Aorta (tissue), 5 donors: ENCODE measurements around the gene OMA1. TPM values are rescaled to one million over a fixed set of nuclear protein-coding genes. Genes with fewer than 3 reads are reported as not detected.
A peak's percentile ranks its signal among the peaks of the same experiment; 100 is the strongest.

Source experiments
- ATAC-seq: fragments of 200-7000 bp; cut with Tn5 transposase; one replicate; pipeline ENCODE4 v1.9.1; 2022; ENCODE audit warnings: moderate library complexity; ENCODE audit not compliant: low FRiP score
- DNase-seq, 2 donors: peaks; one replicate each; pipeline ENCODE4 v3.0.0-alpha.2; 2020
- H3K27ac ChIP-seq, 2 donors: one replicate each; pipeline ENCODE4 v1.5.1; 2013; ENCODE audit warnings: low read length in 2 of 2, mild to moderate bottlenecking in 2 of 2, moderate library complexity in 2 of 2, control low read depth in 1 of 2, inconsistent platforms in 1 of 2, low read depth in 1 of 2
- H3K27me3 ChIP-seq, 2 donors: one replicate each; pipeline ENCODE4 v1.6.1; 2013; ENCODE audit warnings: control low read depth in 1 of 2, low read length in 1 of 2, mild to moderate bottlenecking in 1 of 2, moderate library complexity in 1 of 2; ENCODE audit not compliant: insufficient read depth in 2 of 2, control insufficient read depth in 1 of 2
- H3K36me3 ChIP-seq, 2 donors: one replicate each; pipeline ENCODE4 v1.6.1; 2013; ENCODE audit warnings: control low read depth in 1 of 2, low read length in 1 of 2, mild to moderate bottlenecking in 1 of 2; ENCODE audit not compliant: insufficient read depth in 2 of 2, control insufficient read depth in 1 of 2
- H3K4me1 ChIP-seq, 2 donors: one replicate each; pipeline ENCODE4 v1.6.1; 2013; ENCODE audit warnings: low read length in 2 of 2, control low read depth in 1 of 2, mild to moderate bottlenecking in 1 of 2, moderate library complexity in 1 of 2; ENCODE audit not compliant: insufficient read depth in 2 of 2, control insufficient read depth in 1 of 2
- H3K4me3 ChIP-seq, 2 donors: one replicate each; pipeline ENCODE4 v1.5.1; 2013; ENCODE audit warnings: low read length in 2 of 2, control low read depth in 1 of 2, mild to moderate bottlenecking in 1 of 2
- H3K9me3 ChIP-seq: one replicate; pipeline ENCODE4 v1.6.1; 2013; ENCODE audit warnings: mild to moderate bottlenecking, low read length; ENCODE audit not compliant: control insufficient read depth
- WGBS, 2 donors: extraction: QIAGEN DNeasy Blood & Tissue Kit; methylation state at CpG; one replicate each; pipeline ENCODE4 v1.1.7; 2013; 5-methylcytosine and 5-hydroxymethylcytosine counted together
- intact Hi-C, 2 donors: fragments of 100-400 bp; cut with DNase I; formaldehyde crosslinking; loops; one replicate each; pipeline versions ENCODE4 v1.14.2 to v1.15.0; 2022
- polyA plus RNA-seq, 2 donors: library from polyadenylated mRNA; stranded (reverse); fragments of 200-250 nt; gene quantifications; one replicate each; pipeline ENCODE4 v1.2.3, GENCODE V29; 2013
- total RNA-seq, 2 donors: library from RNA; stranded (reverse); fragmentation: NEBNext Ultra II Directional; extraction: Animal tissue kit (Norgen Biotek cat#: 25700); gene quantifications; one replicate each; pipeline ENCODE4 v1.2.1, GENCODE V29; 2021
- donor health status: healthy with polysubstance abuse.
- donor health status: Bipolar disorder and iron deficiency.
- donor health status: DM: no; HTN: no; CAD: no.
- donor health status: DM: no; HTN: no; CAD: no.
- donor health status: DM: yes; HTN: yes; CAD: no.

OMA1 gene
- total and polyA plus RNA-seq, 4 donors = 2.5 to 22.0 (median 10.6) TPM

- 69 to 76% methylated on average over 3 of the region's 3 CpGs for WGBS, 2 donors
- Histone ChIP-seq H3K4me1 (no peaks in the 10 kb centered on the region), H3K4me3 (no peak overlapping the region), H3K27ac (no peak overlapping the region), H3K9me3 (no peaks in the 10 kb centered on the region), H3K27me3 (no peaks in the 10 kb centered on the region), H3K36me3 (peaks cover 0 to 1% of the 10 kb centered on the region in 2 donors)
- DNase-seq = no peak
- no peak for ATAC-seq
- intact Hi-C loops = no loop called here
Observed at GRCh38 chr1:58524353-58524945, 22.1 kb downstream of the OMA1 start.

- WGBS, 2 donors = 23 to 41% methylated on average over 2 of the region's 2 CpGs
- no peak overlapping the region for H3K27ac ChIP-seq
Observed at GRCh38 chr1:58515794-58516401, 30.6 kb downstream of the OMA1 start.

GRCh38 chr1:58513956-58514355 is 32.6 kb downstream of the OMA1 start:
- no peak for ATAC-seq
- Histone ChIP-seq H3K27ac (no peak overlapping the region), H3K4me3 (no peak overlapping the region), H3K9me3 (peaks cover 2% of the 10 kb centered on the region), H3K27me3 (no peaks in the 10 kb centered on the region), H3K36me3 (peaks cover 3% of the 10 kb centered on the region in 2 donors), H3K4me1 (no peaks in the 10 kb centered on the region)
- no peak for DNase-seq
- intact Hi-C loops = no loop called here

More at GRCh38 chr1:58515794-58516401, 30.6 kb downstream of the OMA1 start:
- intact Hi-C loops = loop anchor here (1.0 to 2.0 kb wide), 3 partner anchors 31 to 137 kb away; partner anchors contain the start of gene OMA1 (in 1 of the 2)
- no peak for DNase-seq
- Histone ChIP-seq H3K36me3 (peaks cover 0 to 3% of the 10 kb centered on the region in 2 donors), H3K9me3 (peaks cover 2% of the 10 kb centered on the region), H3K4me3 (no peak overlapping the region), H3K27me3 (no peaks in the 10 kb centered on the region), H3K4me1 (no peaks in the 10 kb centered on the region)
- peak; percentile 83 for ATAC-seq

- Histone ChIP-seq H3K9me3 (peaks cover 2% of the 10 kb centered on the region), H3K27me3 (no peaks in the 10 kb centered on the region), H3K27ac (no peak overlapping the region), H3K36me3 (peaks cover 4 to 5% of the 10 kb centered on the region in 2 donors), H3K4me1 (no peaks in the 10 kb centered on the region), H3K4me3 (no peak overlapping the region)
- DNase-seq (no peak), ATAC-seq (no peak)
- 74 to 77% methylated on average over 3 of the region's 3 CpGs for WGBS, 2 donors
- intact Hi-C loops = no loop called here
Observed at GRCh38 chr1:58508629-58509028, 37.9 kb downstream of the OMA1 start.

GRCh38 chr1:58505286-58505685 is 41.2 kb downstream of the OMA1 start:
- ATAC-seq (no peak), DNase-seq (no peak)
- Histone ChIP-seq H3K27ac (no peak overlapping the region), H3K36me3 (peaks cover 2 to 5% of the 10 kb centered on the region in 2 donors), H3K9me3 (no peaks in the 10 kb centered on the region), H3K4me1 (no peaks in the 10 kb centered on the region), H3K27me3 (no peaks in the 10 kb centered on the region), H3K4me3 (no peak overlapping the region)
- intact Hi-C loops = no loop called here
- WGBS, 2 donors = 67 to 76% methylated on average over 4 of the region's 4 CpGs

GRCh38 chr1:58502519-58502918 is 44.0 kb downstream of the OMA1 start:
- Histone ChIP-seq H3K27ac (no peak overlapping the region), H3K36me3 (no peaks in the 10 kb centered on the region), H3K27me3 (no peaks in the 10 kb centered on the region), H3K4me3 (no peak overlapping the region), H3K4me1 (no peaks in the 10 kb centered on the region), H3K9me3 (no peaks in the 10 kb centered on the region)
- ATAC-seq (no peak), DNase-seq (no peak)
- intact Hi-C loops = no loop called here

GRCh38 chr1:58500043-58500442 is 46.5 kb downstream of the OMA1 start:
- intact Hi-C loops = no loop called here
- Histone ChIP-seq H3K36me3 (no peaks in the 10 kb centered on the region), H3K4me3 (no peak overlapping the region), H3K9me3 (no peaks in the 10 kb centered on the region), H3K27ac (no peak overlapping the region), H3K4me1 (no peaks in the 10 kb centered on the region), H3K27me3 (no peaks in the 10 kb centered on the region)
- ATAC-seq (no peak), DNase-seq (no peak)
- WGBS, 2 donors = 62 to 68% methylated on average over 1 of the region's 1 CpG

- no peaks in the 10 kb centered on the region for H3K4me1 ChIP-seq
- no peak overlapping the region for H3K27ac ChIP-seq
- 77 to 84% methylated on average over 4 of the region's 4 CpGs for WGBS, 2 donors
- DNase-seq (no peak), ATAC-seq (no peak)
- H3K9me3 ChIP-seq = no peaks in the 10 kb centered on the region
- no peaks in the 10 kb centered on the region for H3K27me3 ChIP-seq
- no peaks in the 10 kb centered on the region for H3K36me3 ChIP-seq
- intact Hi-C loops = no loop called here
- no peak overlapping the region for H3K4me3 ChIP-seq
Observed at GRCh38 chr1:58497499-58497898, 49.0 kb downstream of the OMA1 start.

- intact Hi-C loops = no loop called here
- Histone ChIP-seq H3K9me3 (no peaks in the 10 kb centered on the region), H3K4me1 (no peaks in the 10 kb centered on the region), H3K27me3 (no peaks in the 10 kb centered on the region), H3K27ac (no peak overlapping the region), H3K4me3 (no peak overlapping the region), H3K36me3 (no peaks in the 10 kb centered on the region)
- WGBS, 2 donors = 83 to 93% methylated on average over 3 of the region's 3 CpGs
- DNase-seq (no peak), ATAC-seq (no peak)
Observed at GRCh38 chr1:58496042-58496441, 50.5 kb downstream of the OMA1 start.
